Heart left ventricle (tissue), 13 donors: Measurements from ENCODE around the gene TRPM1.

ENCODE experiments used
- POLR2A ChIP-seq, 2 donors: fragments of 450-650 bp; IDR thresholded peaks; one replicate each; pipeline ENCODE4 v1.6.1; 2017; ENCODE audit warnings: antibody characterized with exemption in 2 of 2, mild to moderate bottlenecking in 2 of 2, moderate library complexity in 2 of 2
- TF ChIP-seq, protein P1 (sequence below), 12 donors: fragments of 200-600 bp; sonication (generic) in 4 of 12; IDR thresholded peaks; one replicate each; pipeline versions ENCODE4 v1.5.0 to v1.8.0; 2018 to 2022; ENCODE audit warnings: antibody characterized with exemption in 12 of 12, mild to moderate bottlenecking in 5 of 12
- donor health status: ischemic (EF 13 %, LVEDD 7.1; RV severe dilation, severe dysfunction).
- donor health status: DM: no; HTN: yes; CAD: no.
- donor health status: DM: no; HTN: no; CAD: no.
- donor health status: ischemic (EF 25% LVEDD 6.9; RV normal size, moderate dysfunction).
- donor health status: ischemic (EF 25% LVEDD 5.7; RV mildly dilated, moderate dysfunction).
- donor health status: ischemic (EF 35%, LVEDD 5.7; RV mildly dilated, moderate dysfunction).
- donor health status: nonischemic (EF 11% LVEDD 7.7; RV severe dilation, severe dysfunction).
- donor health status: DM: yes; HTN: yes; CAD: no.
- donor health status: PGD.
- donor health status: ischemic (EF 29% LVEDD 5.4; RV normal size, mild dysfunction).
- donor health status: nonischemic (EF 23%, LVEDD 6.1; RV moderate dilation, normal function).

DNA sequence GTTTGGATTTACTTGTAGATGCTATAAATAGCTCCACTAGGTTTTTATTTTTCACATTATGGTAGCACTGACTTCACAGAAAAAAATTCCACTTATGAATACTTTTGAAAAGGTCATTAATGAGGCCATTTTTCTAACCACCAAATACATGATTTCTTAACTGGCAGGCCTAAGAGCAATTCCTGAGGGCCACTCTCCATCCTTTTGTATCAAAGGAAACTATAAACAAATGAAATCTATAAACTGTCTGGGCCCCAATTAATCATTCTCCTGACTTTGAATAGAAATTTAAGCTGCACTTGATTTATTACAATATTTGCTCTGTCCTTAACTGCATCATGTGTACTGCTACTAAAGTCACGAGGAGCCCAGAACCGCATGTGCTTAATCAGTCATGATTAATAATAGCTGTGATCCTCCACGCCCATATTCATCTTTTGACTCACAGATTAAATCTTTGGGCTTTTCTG lies 85.0 kb downstream of the TRPM1 start:
- TF ChIP-seq POLR2A (IDR thresholded peaks at IDR 0.05), result no peak
- TF ChIP-seq, protein P1, sequence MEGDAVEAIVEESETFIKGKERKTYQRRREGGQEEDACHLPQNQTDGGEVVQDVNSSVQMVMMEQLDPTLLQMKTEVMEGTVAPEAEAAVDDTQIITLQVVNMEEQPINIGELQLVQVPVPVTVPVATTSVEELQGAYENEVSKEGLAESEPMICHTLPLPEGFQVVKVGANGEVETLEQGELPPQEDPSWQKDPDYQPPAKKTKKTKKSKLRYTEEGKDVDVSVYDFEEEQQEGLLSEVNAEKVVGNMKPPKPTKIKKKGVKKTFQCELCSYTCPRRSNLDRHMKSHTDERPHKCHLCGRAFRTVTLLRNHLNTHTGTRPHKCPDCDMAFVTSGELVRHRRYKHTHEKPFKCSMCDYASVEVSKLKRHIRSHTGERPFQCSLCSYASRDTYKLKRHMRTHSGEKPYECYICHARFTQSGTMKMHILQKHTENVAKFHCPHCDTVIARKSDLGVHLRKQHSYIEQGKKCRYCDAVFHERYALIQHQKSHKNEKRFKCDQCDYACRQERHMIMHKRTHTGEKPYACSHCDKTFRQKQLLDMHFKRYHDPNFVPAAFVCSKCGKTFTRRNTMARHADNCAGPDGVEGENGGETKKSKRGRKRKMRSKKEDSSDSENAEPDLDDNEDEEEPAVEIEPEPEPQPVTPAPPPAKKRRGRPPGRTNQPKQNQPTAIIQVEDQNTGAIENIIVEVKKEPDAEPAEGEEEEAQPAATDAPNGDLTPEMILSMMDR (IDR thresholded peaks at IDR 0.05), result no peak
